ENCODE data around the gene DEDD2. TPM values are rescaled to one million over a fixed set of nuclear protein-coding genes. Genes with fewer than 3 reads are reported as not detected.

The DEDD2 gene
- total RNA-seq, 1 donor from 2014 or later, result 17.2 TPM

DNA sequence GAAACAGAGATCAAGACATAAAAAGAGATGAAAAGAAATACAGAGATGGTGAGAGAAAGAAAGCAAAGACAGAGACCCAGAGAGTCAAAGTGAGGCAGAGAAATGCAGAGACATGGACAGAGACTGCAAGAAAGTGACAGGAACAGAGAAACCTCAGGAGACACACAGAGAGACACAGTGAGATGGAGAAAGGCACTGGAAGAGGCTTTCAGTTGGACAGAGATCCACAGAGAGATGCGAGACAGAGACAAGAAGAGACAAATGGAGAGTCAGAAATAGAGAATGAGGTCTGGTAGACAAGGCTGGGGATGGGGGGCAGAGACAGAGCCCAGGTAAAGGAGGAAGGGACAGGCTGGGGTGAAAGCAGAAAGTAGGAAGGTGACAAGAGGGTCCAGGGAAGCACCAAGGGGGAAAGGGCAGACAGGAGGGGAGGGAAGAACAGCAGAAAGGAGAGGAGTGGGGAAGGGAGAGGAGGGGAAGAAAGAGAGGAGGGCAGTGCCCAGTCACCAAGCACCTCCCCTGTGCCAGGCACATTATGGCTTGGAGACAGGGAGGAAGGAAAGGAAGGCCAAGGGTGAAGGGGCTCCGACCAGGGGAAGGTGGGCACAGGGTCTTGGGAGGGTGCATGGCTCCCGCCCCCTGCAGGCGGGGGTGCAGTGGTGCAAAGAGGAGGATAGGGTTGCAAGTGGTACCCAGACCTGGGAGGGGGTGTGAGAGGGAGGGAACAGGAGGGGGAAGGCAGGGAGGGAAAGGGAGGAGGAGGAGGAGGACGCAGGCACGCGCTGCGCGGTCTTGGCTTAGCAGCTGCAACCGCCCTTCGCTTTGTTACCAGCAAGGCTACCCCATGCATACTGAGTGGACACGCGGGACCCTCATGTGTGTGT is 38.4 kb downstream of the DEDD2 start:
- ATAC-seq, result no peak
- intact Hi-C loops (cut with micrococcal nuclease), result no loop called here
- DNase-seq, result no peak

DNA sequence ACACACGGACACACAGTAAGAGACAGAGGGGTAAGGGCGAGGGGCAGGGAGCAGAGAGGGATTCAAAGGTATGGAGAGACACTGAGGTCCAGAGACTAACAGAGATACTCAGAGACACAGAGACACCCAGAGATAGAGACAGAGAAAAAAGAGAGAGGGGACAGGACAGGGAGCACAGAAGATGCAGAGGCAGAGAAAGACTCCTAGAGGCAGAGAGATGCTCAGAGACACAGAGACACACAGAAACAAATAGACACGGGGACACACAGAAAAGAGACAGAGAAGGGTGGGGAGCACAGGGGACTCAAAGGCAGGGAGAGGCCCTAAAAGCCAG is 39.8 kb downstream of the DEDD2 start:
- intact Hi-C loops (cut with micrococcal nuclease), result no loop called here
- ATAC-seq (no peak), DNase-seq (no peak)

DNA sequence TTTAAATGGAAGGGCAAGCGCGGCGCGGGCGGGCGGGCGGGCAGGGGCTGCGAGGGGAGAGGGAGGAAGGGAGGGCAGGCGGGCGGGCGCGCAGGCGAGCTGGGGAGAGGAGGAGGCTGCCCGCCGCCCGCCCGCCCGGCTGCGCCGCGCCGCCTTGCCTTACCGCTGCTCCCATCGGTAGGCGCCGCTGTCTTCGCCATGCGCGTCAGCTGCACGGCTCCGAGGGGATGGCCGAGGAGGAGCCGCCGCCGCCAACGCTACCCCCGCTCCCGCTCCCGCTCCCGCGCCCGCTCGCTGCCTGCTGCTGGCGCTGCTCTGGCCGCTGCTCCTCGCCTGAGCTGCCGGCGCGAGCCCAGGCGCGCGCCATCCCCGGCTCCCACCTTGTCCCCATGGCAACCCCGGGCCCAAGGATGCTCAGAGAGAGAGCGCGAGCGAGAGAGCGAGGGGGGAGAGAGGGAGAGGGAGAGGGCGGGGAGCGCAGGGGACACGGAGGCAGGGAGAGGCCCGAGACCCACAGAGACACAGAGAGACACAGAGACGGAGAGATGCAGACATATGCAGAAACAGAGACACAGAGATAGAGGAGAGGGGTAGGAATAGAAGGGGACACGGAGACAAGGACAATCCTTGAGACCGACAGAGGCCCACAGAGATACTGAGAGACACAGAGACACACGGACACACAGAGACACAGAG is 40.3 kb downstream of the DEDD2 start:
- peak; percentile 98 for ATAC-seq
- intact Hi-C loops (cut with micrococcal nuclease), result no loop called here
- DNase-seq, result peak; percentile 84

DNA sequence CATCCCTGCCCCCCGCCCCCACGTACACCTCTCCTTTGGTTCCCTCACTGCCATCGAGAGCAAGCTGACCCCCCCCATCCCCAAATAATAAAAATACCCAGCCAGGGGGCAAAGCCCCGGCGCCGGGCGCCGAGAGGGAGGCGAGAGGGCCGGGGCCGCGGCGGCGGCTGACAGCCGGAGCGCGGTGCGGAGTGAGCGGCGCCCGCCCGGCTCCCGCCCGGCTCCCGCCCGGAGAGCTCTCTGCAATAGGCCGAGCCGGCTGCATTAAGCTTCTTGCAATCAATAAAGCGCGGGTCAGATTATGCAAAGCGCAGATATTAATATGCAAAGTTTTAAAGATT is 40.9 kb downstream of the DEDD2 start:
- DNase-seq, result peak; percentile 33
- intact Hi-C loops (cut with micrococcal nuclease), result no loop called here
- ATAC-seq, result peak; percentile 77

DNA sequence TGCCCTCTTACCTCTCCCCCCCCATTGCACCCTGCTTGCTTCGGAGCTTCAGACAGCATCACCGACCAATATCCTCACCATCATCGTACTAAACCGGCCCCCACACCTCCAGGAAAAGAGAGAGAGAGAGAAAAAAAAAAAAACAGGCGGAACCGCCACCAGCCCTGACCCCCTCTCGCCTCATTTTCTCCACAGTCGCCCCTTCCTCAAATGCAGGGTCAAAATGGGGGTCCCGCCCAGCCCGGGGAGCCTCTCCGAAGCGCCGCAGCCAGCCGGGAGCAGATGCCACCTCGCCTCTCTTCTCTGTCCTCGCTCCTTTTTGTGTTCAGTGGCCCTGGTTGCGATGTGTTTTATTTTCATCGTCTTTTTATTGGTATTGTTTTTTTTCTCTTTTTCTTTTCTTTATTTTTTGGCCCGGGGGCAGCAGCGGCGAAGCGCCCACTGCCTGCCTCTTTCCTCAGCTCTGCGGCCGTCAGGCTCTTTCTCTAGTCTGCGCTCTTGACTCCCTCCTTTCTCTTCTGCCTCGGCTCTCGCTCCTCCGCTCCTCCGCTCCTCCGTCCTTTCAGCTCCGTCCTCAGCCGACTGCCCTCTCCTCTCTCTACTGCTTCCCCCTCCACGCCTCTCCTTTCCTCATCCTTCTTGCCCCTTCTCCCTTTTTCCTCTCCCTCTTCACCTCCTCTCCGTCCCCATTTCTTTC is 41.4 kb downstream of the DEDD2 start:
- DNase-seq (no peak), ATAC-seq (peak; percentile 59)
- intact Hi-C loops (cut with micrococcal nuclease), result no loop called here

DNA sequence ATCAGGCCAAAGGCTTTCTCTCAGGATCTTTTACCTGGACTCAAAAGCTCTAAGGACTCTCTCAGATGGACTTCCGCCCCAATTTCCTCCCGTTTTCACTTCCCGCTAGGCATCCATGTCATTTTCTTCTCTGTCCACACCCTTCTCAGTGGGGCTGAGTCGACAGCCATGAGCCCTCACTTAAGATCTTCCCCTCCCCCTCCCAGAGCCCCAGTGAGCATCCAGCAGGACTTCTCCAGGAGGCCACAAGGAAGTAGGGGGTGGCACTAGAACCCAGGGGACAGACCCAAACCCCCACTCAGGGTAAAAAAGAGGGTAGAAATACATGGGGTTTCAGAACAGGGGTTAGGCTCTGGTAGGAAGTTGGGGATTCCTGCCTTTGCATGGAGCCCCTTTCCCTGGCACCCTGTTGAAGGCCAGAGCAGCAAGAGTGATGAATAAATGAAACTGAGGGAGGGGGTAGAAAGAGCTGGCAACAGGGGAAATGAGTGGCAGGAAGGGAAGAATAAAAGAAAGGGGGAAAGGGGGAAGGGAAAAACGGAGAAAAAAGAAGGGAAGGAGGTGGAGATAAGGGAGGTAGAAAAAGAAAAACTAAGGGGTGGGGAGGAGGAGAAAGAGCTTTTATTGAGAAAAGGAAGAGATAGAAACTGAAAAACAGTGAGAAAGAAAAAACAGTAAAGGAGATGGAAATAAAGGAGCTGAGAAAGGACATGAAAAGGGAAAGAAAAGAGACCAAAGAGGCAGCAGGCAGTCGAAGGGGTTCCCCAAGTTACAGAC is 42.3 kb downstream of the DEDD2 start:
- DNase-seq, result no peak
- intact Hi-C loops (cut with micrococcal nuclease), result no loop called here
- ATAC-seq, result no peak

DNA sequence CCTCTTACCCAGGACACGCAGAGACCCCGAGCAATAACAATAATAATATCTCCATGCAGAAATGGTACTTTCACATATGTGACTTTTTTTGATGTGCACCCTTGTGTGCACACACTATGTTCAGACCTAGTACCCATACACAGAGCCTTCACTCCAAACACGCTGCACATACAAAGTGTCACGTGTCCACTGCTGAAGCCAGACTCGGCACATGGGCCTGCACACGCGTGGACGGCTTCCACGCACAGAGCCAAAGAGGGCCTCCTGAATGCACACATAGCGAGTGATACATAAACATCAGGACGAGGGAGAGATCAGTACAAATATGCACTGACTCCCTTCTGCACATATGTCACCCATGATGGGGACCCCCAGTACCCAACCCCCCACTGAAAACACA is 43.3 kb downstream of the DEDD2 start:
- intact Hi-C loops (cut with micrococcal nuclease), result no loop called here
- DNase-seq, result no peak
- ATAC-seq, result no peak

DNA sequence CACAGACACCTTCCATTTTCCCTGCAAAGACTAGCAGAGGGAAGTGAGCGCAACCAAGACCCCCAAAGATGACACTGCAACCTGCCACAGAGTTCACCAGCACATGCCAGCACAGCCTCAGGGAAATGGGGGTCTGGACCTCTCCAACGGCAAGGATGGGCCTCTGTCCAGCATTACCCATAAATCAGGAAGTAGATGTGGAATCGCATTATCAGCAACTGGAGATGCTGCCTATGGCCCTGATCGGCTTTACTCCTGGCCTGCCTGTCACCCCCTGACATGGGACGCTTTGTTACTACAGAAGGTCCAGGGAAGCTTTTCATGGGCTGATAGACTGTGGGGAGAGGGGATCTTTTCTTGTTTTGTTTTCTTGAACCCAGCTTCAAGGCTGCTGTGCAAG is 43.8 kb downstream of the DEDD2 start:
- DNase-seq, result no peak
- ATAC-seq, result no peak
- intact Hi-C loops (cut with micrococcal nuclease), result no loop called here

DNA sequence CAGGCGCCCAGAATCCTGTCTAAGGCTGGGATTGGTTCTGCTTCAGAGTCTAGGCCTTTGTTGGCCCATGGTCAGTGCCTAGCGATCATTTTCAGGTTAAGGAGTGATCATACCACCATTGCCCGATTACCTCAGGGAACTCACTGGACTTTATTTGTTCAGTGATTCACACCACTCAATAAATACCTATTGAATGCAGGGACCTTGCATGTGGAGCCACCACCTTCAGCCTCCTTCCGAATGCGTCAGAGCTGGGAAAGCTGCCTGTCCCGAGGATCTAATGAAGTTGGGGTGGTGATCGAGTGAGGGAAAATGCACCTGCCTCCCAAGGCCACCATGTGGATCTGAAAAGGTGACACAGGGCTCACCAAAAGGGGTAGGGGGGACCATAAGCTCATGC is 45.2 kb downstream of the DEDD2 start:
- ATAC-seq (no peak), DNase-seq (no peak)
- intact Hi-C loops (cut with micrococcal nuclease), result no loop called here

DNA sequence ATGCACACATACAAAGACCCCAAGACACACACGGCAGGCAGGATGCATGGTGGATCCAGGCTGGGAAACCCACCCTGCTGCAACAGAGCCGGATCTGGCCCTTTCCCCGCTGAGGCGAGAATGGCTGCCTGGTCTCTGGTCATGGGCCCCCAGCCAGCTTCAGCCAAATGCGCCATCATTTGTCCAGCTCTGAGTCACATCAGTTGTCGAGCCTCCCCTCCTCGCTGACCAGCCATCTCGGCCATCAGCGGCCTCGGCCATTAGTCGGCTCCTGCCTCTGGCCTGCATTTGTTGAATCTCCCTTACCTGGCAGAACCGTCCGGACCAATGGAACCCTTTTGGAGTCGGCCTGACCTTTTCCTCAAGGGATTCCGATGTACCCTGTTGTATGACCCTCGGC is 46.8 kb downstream of the DEDD2 start:
- intact Hi-C loops (cut with micrococcal nuclease), result no loop called here
- ATAC-seq (no peak), DNase-seq (no peak)

DNA sequence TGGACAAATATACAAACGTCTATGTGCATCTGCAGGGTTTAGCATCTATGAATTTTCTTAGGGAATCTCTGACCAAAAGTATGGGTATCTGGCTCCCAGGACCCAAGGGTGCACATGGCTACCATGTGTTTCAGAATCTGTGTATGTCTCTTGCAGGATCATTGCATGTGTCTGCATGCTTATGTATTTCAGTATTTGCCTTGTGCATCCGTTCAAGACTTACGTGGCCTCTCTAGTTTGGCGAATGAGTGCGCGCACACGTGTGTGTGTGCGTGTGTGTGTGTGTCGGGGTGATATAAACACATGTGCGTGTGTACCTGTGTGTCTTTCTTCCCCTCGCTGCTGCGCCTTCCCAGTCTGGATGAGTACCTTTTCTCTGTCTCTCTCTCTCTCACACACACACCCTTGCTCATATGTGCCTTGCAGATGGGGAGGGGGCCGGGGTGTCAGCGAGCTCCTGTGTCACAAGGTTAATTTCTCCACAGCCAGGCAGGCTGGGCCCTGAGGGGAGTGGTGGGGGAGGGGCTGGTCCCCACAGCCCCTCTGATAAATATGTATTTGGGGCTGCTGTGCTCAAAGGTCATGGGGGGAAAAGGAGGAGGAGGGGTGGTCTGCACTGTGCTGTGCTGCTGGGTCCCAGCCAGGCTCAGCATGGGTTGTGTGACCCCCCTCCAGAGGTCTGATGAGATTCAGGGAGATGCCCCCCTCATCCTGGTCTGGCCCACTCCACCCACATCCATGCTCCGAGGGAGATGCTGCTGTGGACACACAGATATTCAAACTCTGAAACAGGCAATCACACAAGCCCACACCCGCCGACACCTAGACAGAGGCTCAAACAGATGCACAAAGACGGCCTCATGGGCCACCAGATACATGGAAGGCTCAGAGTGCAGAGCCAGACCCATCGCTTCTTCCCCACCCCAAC is 47.7 kb downstream of the DEDD2 start:
- no peak for DNase-seq
- ATAC-seq, result no peak
- intact Hi-C loops (cut with micrococcal nuclease), result no loop called here

DNA sequence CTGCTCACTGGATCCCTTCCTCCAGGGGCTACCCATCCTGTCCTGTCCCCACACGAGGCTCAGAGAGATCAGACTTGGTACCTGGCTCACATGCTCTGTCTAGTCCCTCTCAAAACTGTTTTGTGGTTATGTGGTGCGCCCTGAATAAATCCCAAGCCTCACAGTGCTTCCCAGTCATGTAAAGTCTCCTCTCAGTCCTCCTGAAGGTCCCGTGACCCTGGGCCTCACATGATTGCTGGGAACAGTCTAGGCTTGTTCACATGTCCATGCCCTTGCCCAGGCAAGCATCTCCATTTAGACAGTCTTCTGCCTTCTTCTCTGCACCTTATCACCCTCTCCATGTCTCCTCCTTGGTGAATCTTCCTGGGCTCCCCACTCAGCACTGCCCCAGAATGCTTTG is 49.3 kb downstream of the DEDD2 start:
- intact Hi-C loops (cut with micrococcal nuclease), result no loop called here
- DNase-seq (no peak), ATAC-seq (no peak)

DNA sequence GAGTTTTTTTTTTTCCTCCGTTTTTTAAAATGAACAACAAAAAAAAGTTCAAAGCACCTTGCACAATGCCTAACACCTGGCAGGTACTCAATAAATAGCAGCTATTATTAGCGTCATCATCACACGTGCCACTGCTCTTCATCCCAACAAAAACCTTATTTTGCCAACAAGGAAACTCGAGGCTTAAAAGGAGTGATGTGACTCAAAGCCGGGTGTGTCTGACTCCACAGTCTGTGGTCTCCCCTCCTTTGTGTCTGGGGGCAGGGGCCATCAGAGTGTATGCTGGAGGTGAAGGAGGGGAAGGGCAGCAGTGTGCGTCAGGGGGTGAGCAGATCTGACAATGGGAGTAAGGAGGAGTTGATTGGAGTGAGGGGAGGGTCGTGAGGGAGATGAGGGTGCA is 51.2 kb downstream of the DEDD2 start:
- intact Hi-C loops (cut with micrococcal nuclease), result no loop called here
- no peak for DNase-seq
- no peak for ATAC-seq

DNA sequence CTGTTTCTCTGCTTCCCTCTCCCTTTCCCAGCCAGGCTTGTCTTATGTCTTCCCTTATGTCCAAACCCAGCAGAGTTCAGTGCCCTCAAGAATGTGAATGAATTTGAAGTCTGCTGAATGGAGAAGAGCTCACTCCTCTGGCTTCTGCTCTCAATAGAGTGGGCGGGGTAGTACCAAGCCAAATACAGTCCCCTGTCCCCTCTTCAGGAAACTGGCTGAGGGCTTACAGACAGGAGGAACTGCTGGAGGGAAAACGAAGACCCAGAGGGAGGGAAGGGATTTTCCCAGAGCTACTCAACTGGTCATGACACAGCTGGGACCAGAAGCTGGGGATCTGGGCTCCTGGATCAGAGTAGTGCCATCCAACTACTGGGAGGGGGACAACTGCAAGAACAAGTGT is 52.3 kb downstream of the DEDD2 start:
- intact Hi-C loops (cut with micrococcal nuclease), result no loop called here
- ATAC-seq, result no peak
- DNase-seq, result no peak

DNA sequence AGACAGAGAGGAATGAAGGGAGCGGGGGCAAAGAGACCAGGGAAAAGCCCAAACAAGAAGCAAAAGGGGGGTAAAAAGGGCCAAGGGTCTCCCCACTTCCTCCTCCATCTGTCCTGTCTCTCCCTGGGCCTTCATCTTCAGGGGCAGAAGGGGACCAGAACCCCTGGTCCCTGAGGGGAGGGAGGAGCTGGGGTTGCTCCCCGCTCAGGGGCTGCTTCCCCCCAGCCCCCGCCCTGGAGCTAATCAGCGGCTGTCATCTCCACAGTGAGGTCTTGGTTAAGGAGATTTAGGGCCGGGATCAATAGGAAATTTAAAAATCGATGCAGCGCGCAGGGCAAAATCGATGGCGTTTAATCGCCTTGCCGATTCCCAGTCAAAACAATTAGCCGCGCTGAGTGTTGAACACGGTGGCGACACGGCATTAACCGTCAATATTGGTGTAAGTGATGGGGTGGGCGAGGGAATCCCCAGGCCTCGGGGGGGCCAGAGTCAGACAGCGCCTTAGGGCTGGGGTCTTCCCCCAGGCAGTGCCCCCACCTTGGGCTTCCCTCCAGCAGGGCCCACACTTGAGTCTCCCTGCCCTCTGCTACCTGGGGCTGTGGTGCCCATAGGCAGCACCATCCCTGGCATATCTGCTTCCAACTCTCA is 55.7 kb downstream of the DEDD2 start:
- DNase-seq, result no peak
- ATAC-seq, result no peak
- intact Hi-C loops (cut with micrococcal nuclease), result no loop called here

DNA sequence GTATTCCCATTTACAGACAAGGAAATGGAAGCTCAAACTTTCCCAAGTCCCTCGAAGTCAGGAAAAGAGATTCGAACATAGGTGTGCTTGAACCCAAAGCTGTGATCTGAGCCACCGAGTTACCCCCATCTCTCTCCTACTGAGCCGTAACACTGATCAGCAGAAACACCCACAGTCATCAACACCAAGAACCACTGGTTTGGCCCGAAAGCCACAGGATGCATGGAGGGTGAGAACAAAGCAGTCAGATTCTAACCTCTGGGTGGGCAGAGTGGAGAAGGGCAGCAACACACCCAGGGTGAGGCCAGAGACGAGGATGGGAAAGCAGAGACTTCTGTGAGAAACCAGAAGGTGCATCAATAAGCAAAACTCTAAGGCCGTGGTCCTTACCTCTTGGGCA is 57.5 kb downstream of the DEDD2 start:
- intact Hi-C loops (cut with micrococcal nuclease), result no loop called here
- ATAC-seq (no peak), DNase-seq (no peak)

DNA sequence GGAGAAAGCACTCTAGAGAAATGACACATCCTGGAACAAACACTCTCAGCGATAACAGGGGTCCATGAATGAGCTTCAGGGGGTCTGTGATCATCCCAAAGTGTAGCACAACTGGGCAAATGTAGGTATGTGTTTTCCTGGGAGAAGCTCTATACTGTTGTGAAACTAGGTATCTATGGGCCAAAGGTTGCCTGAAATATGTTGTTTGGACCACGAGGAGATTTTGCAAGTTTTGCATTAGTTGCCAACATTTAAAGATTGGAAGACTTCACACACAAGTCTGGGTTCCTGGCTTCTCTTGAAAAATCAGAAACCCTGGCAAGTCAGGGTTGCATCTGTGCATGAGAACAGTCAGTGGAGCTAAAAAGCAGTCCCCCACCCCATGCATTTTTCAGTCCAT is 58.6 kb downstream of the DEDD2 start:
- DNase-seq, result no peak
- intact Hi-C loops (cut with micrococcal nuclease), result no loop called here
- no peak for ATAC-seq

DNA sequence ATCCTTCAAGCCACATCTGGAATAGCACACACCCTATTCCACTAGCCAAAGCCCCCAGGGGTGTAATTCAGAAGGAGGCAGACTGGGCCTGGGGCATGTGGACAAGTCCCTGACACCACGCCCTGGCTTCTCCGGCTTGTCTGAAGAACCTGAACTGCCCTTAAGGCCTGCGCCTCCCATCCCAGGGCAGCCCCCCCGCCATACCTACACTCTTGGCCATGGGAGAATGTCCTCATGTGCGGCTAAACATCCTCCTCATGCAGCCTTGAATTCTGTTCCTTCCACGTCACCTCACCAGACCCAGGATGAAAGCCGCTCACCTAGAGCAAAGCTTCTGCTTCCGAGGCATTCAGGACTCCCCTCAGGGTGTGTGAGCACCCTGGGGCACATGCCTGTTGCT is 60.9 kb downstream of the DEDD2 start:
- DNase-seq, result no peak
- ATAC-seq, result no peak
- intact Hi-C loops (cut with micrococcal nuclease), result no loop called here

Measured in left ventricle myocardium superior (tissue), 1 donor.